Activated CD4-positive, alpha-beta T cell treated with anti-CD3 and anti-CD28 coated beads for 4 hours (primary cell): ENCODE results near the gene TELO2.

Experiments used
- DNase-seq, 2 donors: peaks; one replicate each; pipeline ENCODE4 v3.0.0-alpha.2; 2020

TELO2 gene

GRCh38 chr16:1500465-1501150, 7.4 kb downstream of the TELO2 start:
- no peak for DNase-seq

- DNase-seq = no peak
These were observed 8.5 kb downstream of the TELO2 start for GRCh38 chr16:1501630-1502029.

- DNase-seq = no peak
These were observed 9.2 kb downstream of the TELO2 start for GRCh38 chr16:1502092-1503004.

GRCh38 chr16:1503110-1503955, 10.2 kb downstream of the TELO2 start:
- no peak for DNase-seq

- no peak for DNase-seq
These were observed 12.1 kb downstream of the TELO2 start for GRCh38 chr16:1505073-1505844.

- no peak for DNase-seq
These were observed 12.8 kb downstream of the TELO2 start for GRCh38 chr16:1505912-1506311.

- DNase-seq = no peak
These were observed 13.5 kb downstream of the TELO2 start for GRCh38 chr16:1506494-1507213.

- DNase-seq = no peak
These were observed 15.5 kb downstream of the TELO2 start for GRCh38 chr16:1508494-1509187.

- DNase-seq = no peak
These were observed 16.4 kb downstream of the TELO2 start for GRCh38 chr16:1509307-1510221.

GRCh38 chr16:1510272-1510671, 17.1 kb downstream of the TELO2 start:
- no peak for DNase-seq

- DNase-seq = no peak
These were observed 17.8 kb downstream of the TELO2 start for GRCh38 chr16:1510941-1511351.

- DNase-seq = no peak
These were observed 18.8 kb downstream of the TELO2 start for GRCh38 chr16:1511662-1512569.

GRCh38 chr16:1512774-1513173, 19.6 kb downstream of the TELO2 start:
- no peak for DNase-seq

- DNase-seq = no peak
These were observed 21.3 kb downstream of the TELO2 start for GRCh38 chr16:1514507-1514906.

- DNase-seq = no peak
These were observed 25.5 kb downstream of the TELO2 start for GRCh38 chr16:1518626-1519135.

GRCh38 chr16:1519831-1520230, 26.7 kb downstream of the TELO2 start:
- no peak for DNase-seq

GRCh38 chr16:1520461-1520860, 27.3 kb downstream of the TELO2 start:
- DNase-seq = no peak

GRCh38 chr16:1523581-1524245, 30.6 kb downstream of the TELO2 start:
- DNase-seq = no peak
